ENCODE results near the gene ZNF33B. TPM values are rescaled to one million over a fixed set of nuclear protein-coding genes. Genes with fewer than 3 reads are reported as not detected.
"Not testable (repeated sequence)": the region's sequence is repeated elsewhere in the genome, so short reads cannot be mapped to it uniquely, and the experiment has no call there.

ZNF33B gene
- total RNA-seq (10 to 100 TPM in 9 of 10 donors, 1 to 10 TPM in 1; 9.3 to 19.3 (median 14.2) TPM), polyA plus RNA-seq (1 to 10 TPM; 3.4 to 4.5 TPM)
- long read RNA-seq, donor 1, partial matches to known transcripts = 1 of 17 reads
- long read RNA-seq, donor 1, other reads (novel, unspliced or antisense) = 15 of 17 reads
- long read RNA-seq, donor 2, full-length matches to known transcripts = 2 of 28 reads
- long read RNA-seq, donor 2, partial matches to known transcripts = 2 of 28 reads
- long read RNA-seq, donor 2, other reads (novel, unspliced or antisense) = 24 of 28 reads
- long read RNA-seq, donor 3, full-length matches to known transcripts = 6 of 43 reads
- long read RNA-seq, donor 3, partial matches to known transcripts = 4 of 43 reads
- long read RNA-seq, donor 3, other reads (novel, unspliced or antisense) = 33 of 43 reads

- Histone ChIP-seq H3K27me3 (no peaks in the 10 kb centered on the region), H3K36me3 (peaks cover 0 to 11% (median 0%) of the 10 kb centered on the region in 9 donors), H3K4me1 (peaks cover 0 to 12% (median 5%) of the 10 kb centered on the region in 9 donors), H3K4me3 (peak within 1 kb of the TSS; percentile 59 to 88 (median 80)), H3K9me3 (no peaks in the 10 kb centered on the region), H3K27ac (peak within 1 kb of the TSS; percentile 67 to 95 (median 92))
- WGBS, 2 donors = 0 to 1% methylated on average over 62 of the region's 62 CpGs
- DNase-seq (peak; percentile 91 to 95), ATAC-seq (peak; percentile 98 to 100 (median 99))
- intact Hi-C loops (cut with DNase I) = loop anchor here in 4 of 10 donors (1.0 to 10.0 kb wide), 5 partner anchors 83 to 145 kb away; partner anchors contain the start of gene BMS1 (in 2 of the 4)
- TF ChIP-seq, protein P1, sequence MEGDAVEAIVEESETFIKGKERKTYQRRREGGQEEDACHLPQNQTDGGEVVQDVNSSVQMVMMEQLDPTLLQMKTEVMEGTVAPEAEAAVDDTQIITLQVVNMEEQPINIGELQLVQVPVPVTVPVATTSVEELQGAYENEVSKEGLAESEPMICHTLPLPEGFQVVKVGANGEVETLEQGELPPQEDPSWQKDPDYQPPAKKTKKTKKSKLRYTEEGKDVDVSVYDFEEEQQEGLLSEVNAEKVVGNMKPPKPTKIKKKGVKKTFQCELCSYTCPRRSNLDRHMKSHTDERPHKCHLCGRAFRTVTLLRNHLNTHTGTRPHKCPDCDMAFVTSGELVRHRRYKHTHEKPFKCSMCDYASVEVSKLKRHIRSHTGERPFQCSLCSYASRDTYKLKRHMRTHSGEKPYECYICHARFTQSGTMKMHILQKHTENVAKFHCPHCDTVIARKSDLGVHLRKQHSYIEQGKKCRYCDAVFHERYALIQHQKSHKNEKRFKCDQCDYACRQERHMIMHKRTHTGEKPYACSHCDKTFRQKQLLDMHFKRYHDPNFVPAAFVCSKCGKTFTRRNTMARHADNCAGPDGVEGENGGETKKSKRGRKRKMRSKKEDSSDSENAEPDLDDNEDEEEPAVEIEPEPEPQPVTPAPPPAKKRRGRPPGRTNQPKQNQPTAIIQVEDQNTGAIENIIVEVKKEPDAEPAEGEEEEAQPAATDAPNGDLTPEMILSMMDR (IDR thresholded peaks at IDR 0.05) = no peak
Measured at GRCh38 chr10:42638055-42638820, at the start of gene ZNF33B. TSS of gene ZNF33B (minus strand) at chr10:42638570. CDS start at chr10:42636928, 1,642 bp downstream.

GRCh38 chr10:42684517-42684916, 46.1 kb upstream of the ZNF33B start:
- H3K27me3 ChIP-seq = peaks cover 0 to 7% (median 0%) of the 10 kb centered on the region in 7 donors
- DNase-seq = no peak
- TF ChIP-seq, protein P1 (IDR thresholded peaks at IDR 0.05) = no peak
- H3K4me1 ChIP-seq = no peaks in the 10 kb centered on the region
- no peak overlapping the region for H3K27ac ChIP-seq
- 74 to 77% methylated on average over 2 of the region's 2 CpGs for WGBS, 2 donors
- no peaks in the 10 kb centered on the region for H3K9me3 ChIP-seq
- ATAC-seq = no peak
- no peak overlapping the region for H3K4me3 ChIP-seq
- H3K36me3 ChIP-seq = no peaks in the 10 kb centered on the region
- intact Hi-C loops (cut with DNase I) = no loop called here

- DNase-seq = no peak
Measured at GRCh38 chr10:42680267-42680666, 41.9 kb upstream of the ZNF33B start.

GRCh38 chr10:42665181-42665979, 27.0 kb upstream of the ZNF33B start:
- DNase-seq; H3K4me1 ChIP-seq; H3K27ac ChIP-seq; H3K36me3 ChIP-seq; intact Hi-C loops (cut with DNase I); ATAC-seq; H3K9me3 ChIP-seq; H3K4me3 ChIP-seq: not testable (repeated sequence)
- H3K27me3 ChIP-seq = peaks cover 0 to 19% (median 0%) of the 10 kb centered on the region in 7 donors
- 77 to 83% methylated on average over 23 to 24 of the region's 24 CpGs for WGBS, 2 donors

More at GRCh38 chr10:42680267-42680666, 41.9 kb upstream of the ZNF33B start:
- Histone ChIP-seq H3K27me3 (peaks cover 0 to 7% (median 0%) of the 10 kb centered on the region in 7 donors), H3K36me3 (no peaks in the 10 kb centered on the region), H3K4me3 (no peak overlapping the region), H3K4me1 (no peaks in the 10 kb centered on the region), H3K27ac (no peak overlapping the region), H3K9me3 (peaks cover 0 to 4% (median 0%) of the 10 kb centered on the region in 11 donors)
- no peak for ATAC-seq
- intact Hi-C loops (cut with DNase I) = no loop called here
- WGBS, 2 donors = 83 to 90% methylated on average over 1 of the region's 1 CpG
- TF ChIP-seq, protein P1 (IDR thresholded peaks at IDR 0.05) = no peak

Data from heart right ventricle (tissue), 16 donors.